Left lung (tissue), 10 donors: ENCODE measurements around the gene CHD2. TPM values are rescaled to one million over a fixed set of nuclear protein-coding genes. Genes with fewer than 3 reads are reported as not detected.

Experiments
- ATAC-seq: fragments of 200-7000 bp; cut with Tn5 transposase; one replicate; pipeline ENCODE4 v1.9.1; 2020; ENCODE audit warnings: moderate library complexity
- DNase-seq, 4 donors: peaks; one replicate each; pipeline ENCODE4 v3.0.0-alpha.2; 2013 to 2020
- H3K27ac ChIP-seq, 2 donors: fragments of 200-600 bp; sonication (generic) in 1 of 2; one replicate each; pipeline versions ENCODE4 v1.5.0 to v1.8.0; 2020 to 2021
- H3K27me3 ChIP-seq, 2 donors: fragments of 200-600 bp; sonication (generic) in 1 of 2; one replicate each; pipeline versions ENCODE4 v1.5.0 to v1.8.0; 2020 to 2021
- H3K36me3 ChIP-seq, 2 donors: fragments of 200-600 bp; sonication (generic) in 1 of 2; one replicate each; pipeline versions ENCODE4 v1.5.0 to v1.8.0; 2020 to 2021
- H3K4me1 ChIP-seq, 2 donors: fragments of 200-600 bp; one replicate each; pipeline ENCODE4 v1.8.0; 2021
- H3K4me3 ChIP-seq, 2 donors: fragments of 200-600 bp; sonication (generic) in 1 of 2; one replicate each; pipeline versions ENCODE4 v1.5.0 to v1.8.0; 2020 to 2021; ENCODE audit warnings: mild to moderate bottlenecking in 1 of 2
- H3K9me3 ChIP-seq, 2 donors: fragments of 200-600 bp; sonication (generic) in 1 of 2; one replicate each; pipeline versions ENCODE4 v1.5.0 to v1.8.0; 2020 to 2021
- intact Hi-C, 2 donors: fragments of 100-400 bp; cut with DNase I; formaldehyde crosslinking; loops; one replicate each; pipeline versions ENCODE4 v1.11.2 to v1.14.2; 2022
- polyA plus RNA-seq, 6 donors: library from polyadenylated mRNA; unstranded; fragments of 120-200 nt; gene quantifications; one replicate each; pipeline ENCODE4 v1.2.1, GENCODE V29; 2013; ENCODE audit not compliant: insufficient read length in 6 of 6
- total RNA-seq, 2 donors: library from RNA; stranded (reverse); fragmentation: NEBNext Ultra II Directional; extraction: Animal tissue kit (Norgen Biotek cat#: 25700); gene quantifications; one replicate each; pipeline ENCODE4 v1.2.1, GENCODE V29; 2021
- TF ChIP-seq, protein P1 (sequence below), 2 donors: fragments of 200-600 bp; sonication (generic) in 1 of 2; IDR thresholded peaks; one replicate each; pipeline versions ENCODE4 v1.5.0 to v1.8.0; 2021; ENCODE audit warnings: antibody characterized with exemption in 2 of 2
- donor health status: DM: no; HTN: yes; CAD: no.
- donor health status: DM: no; HTN: no; CAD: no.

CHD2 gene
- total and polyA plus RNA-seq, 8 donors = 120 to 152 (median 130) TPM

GRCh38 chr15:93042691-93043378 lies 142.7 kb downstream of the CHD2 start:
- H3K4me3 ChIP-seq = no peak overlapping the region
- ATAC-seq (no peak), DNase-seq (no peak)
- peaks cover 0 to 7% of the 10 kb centered on the region in 2 donors for H3K36me3 ChIP-seq
- peaks cover 4 to 24% of the 10 kb centered on the region in 2 donors for H3K4me1 ChIP-seq
- intact Hi-C loops = no loop called here
- H3K27ac ChIP-seq = no peak overlapping the region
- H3K27me3 ChIP-seq = no peaks in the 10 kb centered on the region
- peaks cover 0 to 7% of the 10 kb centered on the region in 2 donors for H3K9me3 ChIP-seq
- TF ChIP-seq, protein P1, sequence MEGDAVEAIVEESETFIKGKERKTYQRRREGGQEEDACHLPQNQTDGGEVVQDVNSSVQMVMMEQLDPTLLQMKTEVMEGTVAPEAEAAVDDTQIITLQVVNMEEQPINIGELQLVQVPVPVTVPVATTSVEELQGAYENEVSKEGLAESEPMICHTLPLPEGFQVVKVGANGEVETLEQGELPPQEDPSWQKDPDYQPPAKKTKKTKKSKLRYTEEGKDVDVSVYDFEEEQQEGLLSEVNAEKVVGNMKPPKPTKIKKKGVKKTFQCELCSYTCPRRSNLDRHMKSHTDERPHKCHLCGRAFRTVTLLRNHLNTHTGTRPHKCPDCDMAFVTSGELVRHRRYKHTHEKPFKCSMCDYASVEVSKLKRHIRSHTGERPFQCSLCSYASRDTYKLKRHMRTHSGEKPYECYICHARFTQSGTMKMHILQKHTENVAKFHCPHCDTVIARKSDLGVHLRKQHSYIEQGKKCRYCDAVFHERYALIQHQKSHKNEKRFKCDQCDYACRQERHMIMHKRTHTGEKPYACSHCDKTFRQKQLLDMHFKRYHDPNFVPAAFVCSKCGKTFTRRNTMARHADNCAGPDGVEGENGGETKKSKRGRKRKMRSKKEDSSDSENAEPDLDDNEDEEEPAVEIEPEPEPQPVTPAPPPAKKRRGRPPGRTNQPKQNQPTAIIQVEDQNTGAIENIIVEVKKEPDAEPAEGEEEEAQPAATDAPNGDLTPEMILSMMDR (IDR thresholded peaks at IDR 0.05) = no peak

GRCh38 chr15:93043621-93044300 lies 143.6 kb downstream of the CHD2 start:
- intact Hi-C loops = no loop called here
- DNase-seq (peak in 1 of 4 donors; percentile 64), ATAC-seq (no peak)
- no peak overlapping the region for H3K27ac ChIP-seq
- no peak overlapping the region for H3K4me3 ChIP-seq
- peaks cover 0 to 4% of the 10 kb centered on the region in 2 donors for H3K27me3 ChIP-seq
- peaks cover 0 to 7% of the 10 kb centered on the region in 2 donors for H3K9me3 ChIP-seq
- TF ChIP-seq, protein P1 (IDR thresholded peaks at IDR 0.05) = no peak
- H3K36me3 ChIP-seq = peaks cover 0 to 7% of the 10 kb centered on the region in 2 donors
- H3K4me1 ChIP-seq = peaks cover 4 to 31% of the 10 kb centered on the region in 2 donors

DNA sequence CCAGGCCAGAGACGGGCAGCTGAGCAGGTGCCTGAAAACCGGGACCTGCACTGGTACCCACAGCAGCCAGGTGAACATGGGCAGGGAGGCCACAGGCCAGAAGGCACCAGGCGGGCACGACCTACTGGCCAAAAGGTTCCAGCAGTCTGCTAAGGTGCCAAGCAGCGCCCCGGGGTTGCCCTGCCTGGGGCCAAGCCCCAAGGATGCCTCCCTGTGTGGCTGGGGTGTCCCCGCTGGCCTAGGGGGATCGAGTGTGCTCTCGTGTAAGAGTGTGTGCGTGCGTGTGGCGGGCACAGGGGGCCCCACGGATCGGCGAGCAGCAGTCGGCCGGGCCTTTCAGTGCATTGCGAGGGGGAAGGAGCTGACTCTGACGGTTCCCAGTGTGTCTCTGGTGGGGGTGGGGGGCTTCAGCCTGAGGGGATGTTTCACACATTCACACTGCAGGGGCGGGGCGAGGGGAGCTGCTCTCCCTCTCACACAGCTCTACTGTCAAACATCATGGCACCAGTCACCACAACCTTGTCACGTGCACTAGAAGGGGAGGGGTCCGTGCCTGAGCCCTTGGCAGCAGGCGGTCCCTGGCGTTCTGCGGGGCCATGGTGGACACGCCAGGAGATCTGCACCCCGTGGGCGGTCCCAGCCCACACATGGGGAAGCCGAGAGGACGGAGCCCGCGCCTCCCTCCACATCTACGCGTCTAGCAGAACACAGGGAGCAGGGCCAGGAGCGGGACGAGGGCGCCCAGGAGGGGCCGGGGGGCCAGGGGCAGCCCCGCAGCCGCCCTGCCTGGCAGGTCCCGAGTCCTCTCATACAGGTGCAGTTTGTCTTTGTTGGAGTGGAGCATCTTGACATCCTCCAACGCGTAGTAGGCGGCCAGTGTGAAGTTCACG lies 144.4 kb downstream of the CHD2 start:
- Histone ChIP-seq H3K4me1 (peaks cover 4 to 35% of the 10 kb centered on the region in 2 donors), H3K4me3 (no peak overlapping the region), H3K9me3 (peaks cover 0 to 7% of the 10 kb centered on the region in 2 donors), H3K27me3 (peaks cover 0 to 7% of the 10 kb centered on the region in 2 donors), H3K27ac (no peak overlapping the region), H3K36me3 (peaks cover 0 to 7% of the 10 kb centered on the region in 2 donors)
- intact Hi-C loops = no loop called here
- no peak for ATAC-seq
- TF ChIP-seq, protein P1 (IDR thresholded peaks at IDR 0.05) = no peak
- DNase-seq = peak in 1 of 4 donors; percentile 66

DNA sequence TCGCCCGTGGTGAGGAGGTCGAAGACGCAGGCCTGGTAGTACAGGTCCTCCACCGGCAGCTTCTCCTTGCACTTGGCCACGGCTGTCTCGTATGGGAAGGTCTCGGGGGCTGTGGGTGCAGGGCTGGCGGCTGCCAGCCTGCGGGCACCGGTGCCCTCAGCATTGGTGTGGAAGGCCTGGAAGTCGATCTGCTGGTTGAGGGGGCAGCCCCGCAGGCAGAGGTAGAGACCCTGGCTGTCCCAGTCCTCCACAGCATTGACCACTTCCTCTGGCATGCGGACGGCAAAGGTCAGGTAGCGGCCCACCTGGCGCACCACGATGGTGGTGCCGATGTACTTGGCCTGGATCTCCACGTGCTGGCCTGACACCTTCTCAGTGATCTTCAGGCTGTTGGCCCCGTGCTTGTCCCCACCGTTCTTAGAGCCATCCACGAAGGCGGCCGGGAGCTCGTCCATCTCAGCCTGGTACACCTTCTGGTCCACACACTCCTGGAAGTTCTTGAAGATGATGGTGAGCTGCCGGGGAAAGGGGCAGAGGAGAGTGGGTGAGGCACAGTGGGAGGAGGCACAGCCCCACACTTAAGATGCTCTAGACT lies 145.2 kb downstream of the CHD2 start:
- Histone ChIP-seq H3K27me3 (peaks cover 0 to 7% of the 10 kb centered on the region in 2 donors), H3K4me1 (peaks cover under 1 to 32% of the 10 kb centered on the region in 2 donors), H3K9me3 (peaks cover 0 to 7% of the 10 kb centered on the region in 2 donors), H3K4me3 (no peak overlapping the region), H3K27ac (no peak overlapping the region), H3K36me3 (peaks cover 0 to 7% of the 10 kb centered on the region in 2 donors)
- peak in 1 of 4 donors; percentile 70 for DNase-seq
- TF ChIP-seq, protein P1 (IDR thresholded peaks at IDR 0.05) = no peak
- intact Hi-C loops = no loop called here
- no peak for ATAC-seq
